ENCODE results near the gene RNF31.

RNF31 gene

GRCh38 chr14:24189460-24189859 lies 42.2 kb downstream of the RNF31 start:
- peak overlapping the region; percentile 90 for H3K4me2 ChIP-seq (ENCODE audit: low read length)
- no peaks in the 10 kb centered on the region for H3K27me3 ChIP-seq (ENCODE audit: control insufficient read depth, low read length)
- peaks cover 71% of the 10 kb centered on the region for H3K36me3 ChIP-seq (ENCODE audit: control insufficient read depth, low read length)
- H3K79me2 ChIP-seq (ENCODE audit: control insufficient read depth, low read length), result peaks cover 37% of the 10 kb centered on the region
- H4K20me1 ChIP-seq (ENCODE audit: control insufficient read depth, insufficient read depth, low read depth, low read length), result no peaks in the 10 kb centered on the region
- TF ChIP-seq EZH2phosphoT487 (IDR thresholded peaks at IDR 0.05; ENCODE audit: borderline replicate concordance, low read length), result no peak
- TF ChIP-seq, protein P1, sequence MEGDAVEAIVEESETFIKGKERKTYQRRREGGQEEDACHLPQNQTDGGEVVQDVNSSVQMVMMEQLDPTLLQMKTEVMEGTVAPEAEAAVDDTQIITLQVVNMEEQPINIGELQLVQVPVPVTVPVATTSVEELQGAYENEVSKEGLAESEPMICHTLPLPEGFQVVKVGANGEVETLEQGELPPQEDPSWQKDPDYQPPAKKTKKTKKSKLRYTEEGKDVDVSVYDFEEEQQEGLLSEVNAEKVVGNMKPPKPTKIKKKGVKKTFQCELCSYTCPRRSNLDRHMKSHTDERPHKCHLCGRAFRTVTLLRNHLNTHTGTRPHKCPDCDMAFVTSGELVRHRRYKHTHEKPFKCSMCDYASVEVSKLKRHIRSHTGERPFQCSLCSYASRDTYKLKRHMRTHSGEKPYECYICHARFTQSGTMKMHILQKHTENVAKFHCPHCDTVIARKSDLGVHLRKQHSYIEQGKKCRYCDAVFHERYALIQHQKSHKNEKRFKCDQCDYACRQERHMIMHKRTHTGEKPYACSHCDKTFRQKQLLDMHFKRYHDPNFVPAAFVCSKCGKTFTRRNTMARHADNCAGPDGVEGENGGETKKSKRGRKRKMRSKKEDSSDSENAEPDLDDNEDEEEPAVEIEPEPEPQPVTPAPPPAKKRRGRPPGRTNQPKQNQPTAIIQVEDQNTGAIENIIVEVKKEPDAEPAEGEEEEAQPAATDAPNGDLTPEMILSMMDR (IDR thresholded peaks at IDR 0.05; ENCODE audit: low read depth, low read length, poor library complexity, severe bottlenecking), result no peak
- no peaks in the 10 kb centered on the region for H3K9me3 ChIP-seq (ENCODE audit: control insufficient read depth, insufficient read depth, low read length)
- H3K4me1 ChIP-seq (ENCODE audit: control insufficient read depth, low read length), result peaks cover 27% of the 10 kb centered on the region
- peak overlapping the region; percentile 25; the same call in 1 of the 2 replicates for H3K27ac ChIP-seq (ENCODE audit: low read depth, low read length)
- H3K4me3 ChIP-seq (ENCODE audit: low read length), result peak overlapping the region; percentile 80
- H3F3A ChIP-seq (ENCODE audit: control insufficient read depth, insufficient read depth), result peaks cover 19% of the 10 kb centered on the region
- H3K9me2 ChIP-seq (replicated peaks; ENCODE audit: control insufficient read depth, low read length), result no peaks in the 10 kb centered on the region

GRCh38 chr14:24190416-24190815 lies 43.1 kb downstream of the RNF31 start:
- Histone ChIP-seq H3K9me3 (ENCODE audit: control insufficient read depth, insufficient read depth, low read length) (no peaks in the 10 kb centered on the region), H3K4me3 (ENCODE audit: low read length) (no peak overlapping the region), H3K36me3 (ENCODE audit: control insufficient read depth, low read length) (peaks cover 65% of the 10 kb centered on the region), H3F3A (ENCODE audit: control insufficient read depth, insufficient read depth) (peaks cover 19% of the 10 kb centered on the region), H3K27ac (ENCODE audit: low read depth, low read length) (no peak overlapping the region), H4K20me1 (ENCODE audit: control insufficient read depth, insufficient read depth, low read depth, low read length) (no peaks in the 10 kb centered on the region), H3K4me1 (ENCODE audit: control insufficient read depth, low read length) (peaks cover 34% of the 10 kb centered on the region), H3K79me2 (ENCODE audit: control insufficient read depth, low read length) (peaks cover 44% of the 10 kb centered on the region), H3K4me2 (ENCODE audit: low read length) (no peak overlapping the region), H3K27me3 (ENCODE audit: control insufficient read depth, low read length) (no peaks in the 10 kb centered on the region), H3K9me2 (replicated peaks; ENCODE audit: control insufficient read depth, low read length) (no peaks in the 10 kb centered on the region)
- TF ChIP-seq, protein P1 (IDR thresholded peaks at IDR 0.05; ENCODE audit: low read depth, low read length, poor library complexity, severe bottlenecking), result no peak
- TF ChIP-seq EZH2phosphoT487 (IDR thresholded peaks at IDR 0.05; ENCODE audit: borderline replicate concordance, low read length), result no peak

- no peaks in the 10 kb centered on the region for H3K9me2 ChIP-seq (replicated peaks; ENCODE audit: control insufficient read depth, low read length)
- no peak for TF ChIP-seq EZH2phosphoT487 (IDR thresholded peaks at IDR 0.05; ENCODE audit: borderline replicate concordance, low read length)
- TF ChIP-seq, protein P1 (IDR thresholded peaks at IDR 0.05; ENCODE audit: low read depth, low read length, poor library complexity, severe bottlenecking), result no peak
- H3K4me3 ChIP-seq (ENCODE audit: low read length), result no peak overlapping the region
- H3K4me2 ChIP-seq (ENCODE audit: low read length), result no peak overlapping the region
- H3K27me3 ChIP-seq (ENCODE audit: control insufficient read depth, low read length), result no peaks in the 10 kb centered on the region
- H3K27ac ChIP-seq (ENCODE audit: low read depth, low read length), result no peak overlapping the region
- H4K20me1 ChIP-seq (ENCODE audit: control insufficient read depth, insufficient read depth, low read depth, low read length), result no peaks in the 10 kb centered on the region
- H3K4me1 ChIP-seq (ENCODE audit: control insufficient read depth, low read length), result peaks cover 32% of the 10 kb centered on the region
- H3K36me3 ChIP-seq (ENCODE audit: control insufficient read depth, low read length), result peaks cover 44% of the 10 kb centered on the region
- H3F3A ChIP-seq (ENCODE audit: control insufficient read depth, insufficient read depth), result peaks cover 22% of the 10 kb centered on the region
- H3K9me3 ChIP-seq (ENCODE audit: control insufficient read depth, insufficient read depth, low read length), result no peaks in the 10 kb centered on the region
- H3K79me2 ChIP-seq (ENCODE audit: control insufficient read depth, low read length), result peaks cover 50% of the 10 kb centered on the region
These were observed 45.6 kb downstream of the RNF31 start for GRCh38 chr14:24192933-24193332.
